K562 (cell line): ENCODE data around the gene RAB25. TPM values are rescaled to one million over a fixed set of nuclear protein-coding genes. Genes with fewer than 3 reads are reported as not detected.

Experiments used
- BDP1 ChIP-seq: IDR thresholded peaks from 3 replicates; pipeline ENCODE4 v1.6.1; 2011; ENCODE audit not compliant: insufficient read length, insufficient read depth
- CREBBP ChIP-seq: IDR thresholded peaks from one replicate; pipeline ENCODE4 v1.6.1; 2012; ENCODE audit warnings: low read depth, mild to moderate bottlenecking, control low read depth, inconsistent platforms, low read length
- EP400 ChIP-seq: fragments of 450-650 bp; IDR thresholded peaks from 2 replicates; pipeline ENCODE4 v1.6.1; 2017; ENCODE audit warnings: antibody characterized with exemption, mild to moderate bottlenecking, moderate library complexity
- FOXP1 ChIP-seq: sonication (generic); formaldehyde crosslinking; IDR thresholded peaks from 2 replicates; pipeline ENCODE4 v1.8.0; 2022; ENCODE audit warnings: mild to moderate bottlenecking, missing genetic modification reagents
- FUS ChIP-seq: fragments of 200-400 bp; formaldehyde crosslinking; optimal IDR thresholded peaks from 2 replicates; pipeline ENCODE3; 2017; ENCODE audit warnings: low read depth, low read length
- NFE2 ChIP-seq: IDR thresholded peaks from 2 replicates; pipeline ENCODE4 v1.6.1; 2014; ENCODE audit warnings: antibody characterized with exemption, low read depth
- NR2F6 ChIP-seq: fragments of 450-650 bp; formaldehyde crosslinking; IDR thresholded peaks from 2 replicates; pipeline ENCODE4 v1.4.0; 2020; ENCODE audit warnings: mild to moderate bottlenecking
- PHB2 ChIP-seq: fragments of 450-650 bp; IDR thresholded peaks from 2 replicates; pipeline ENCODE4 v1.6.1; 2017; ENCODE audit warnings: low read depth
- PTBP1 ChIP-seq: fragments of 200-400 bp; formaldehyde crosslinking; IDR thresholded peaks from 2 replicates; pipeline ENCODE4 v1.6.1; 2017; ENCODE audit warnings: low read depth, low read length
- RBM17 ChIP-seq: fragments of 200-400 bp; formaldehyde crosslinking; IDR thresholded peaks from 2 replicates; pipeline ENCODE4 v1.6.1; 2017; ENCODE audit warnings: low read depth, mild to moderate bottlenecking, low read length, borderline replicate concordance
- RFX5 ChIP-seq: IDR thresholded peaks from 2 replicates; pipeline ENCODE4 v1.6.1; 2011; ENCODE audit warnings: low read depth, mild to moderate bottlenecking, improper control_type of control experiment, low read length
- RHOXF2B ChIP-seq: fragments of 250-450 bp; sonication (Bioruptor Pico); conservative IDR thresholded peaks from 2 replicates; pipeline ENCODE4 v1.5.1; 2021
- SIX5 ChIP-seq, 2 experiments: IDR thresholded peaks; 2 replicates each; pipeline ENCODE4 v1.6.1; 2011; ENCODE audit warnings: low read length in 2 of 2, borderline replicate concordance in 1 of 2, low read depth in 1 of 2, mild to moderate bottlenecking in 1 of 2, moderate library complexity in 1 of 2; ENCODE audit not compliant: insufficient read depth in 1 of 2
- SOX6 ChIP-seq: fragments of 450-650 bp; IDR thresholded peaks from 2 replicates; pipeline ENCODE4 v1.6.1; 2014; ENCODE audit warnings: mild to moderate bottlenecking
- SREBF1 ChIP-seq: fragments of 150-350 bp; IDR thresholded peaks from 2 replicates; pipeline ENCODE4 v1.6.1; 2014; ENCODE audit warnings: antibody characterized with exemption, low read depth, low read length, borderline replicate concordance
- ZNF134 ChIP-seq: fragments of 250-450 bp; sonication (Bioruptor Pico); conservative IDR thresholded peaks from 2 replicates; pipeline ENCODE4 v1.4.0; 2020
- ZNF23 ChIP-seq: fragments of 250-450 bp; sonication (Bioruptor Pico); IDR thresholded peaks from 2 replicates; pipeline ENCODE4 v1.4.0; 2020; ENCODE audit warnings: mild to moderate bottlenecking
- ZNF436 ChIP-seq: fragments of 250-450, 450-650 bp; sonication (Bioruptor Pico); formaldehyde crosslinking; IDR thresholded peaks from 2 replicates; pipeline ENCODE4 v1.7.0; 2020; ENCODE audit warnings: mild to moderate bottlenecking
- ZNF551 ChIP-seq: fragments of 250-450 bp; sonication (Bioruptor Pico); IDR thresholded peaks from 2 replicates; pipeline ENCODE4 v1.5.0; 2021; ENCODE audit warnings: mild to moderate bottlenecking, moderate library complexity
- ZNF764 ChIP-seq: fragments of 250-450 bp; sonication (Bioruptor Pico); IDR thresholded peaks from 2 replicates; pipeline ENCODE4 v1.4.0; 2020; ENCODE audit warnings: low read depth, mild to moderate bottlenecking, moderate library complexity
- polyA plus RNA-seq, 8 experiments: library from polyadenylated mRNA; depleted of rRNA in 4 of 8; stranded (reverse) in 5 of 8; unstranded in 3 of 8; fragments of >200 nt; fragmentation: Nextera tagmentation in 2 of 8; fragmentation: Illumina TruSeq in 1 of 8; extraction: Ambion mirVana in 2 of 8; extraction: Trizol in 1 of 8; gene quantifications; 2 replicates each; pipeline versions ENCODE4 v1.2.1 to v1.2.3, GENCODE V29; 2011 to 2014; ENCODE audit warnings: inconsistent platforms in 1 of 8, missing spikeins in 1 of 8
- total RNA-seq, 7 experiments: library from RNA; depleted of rRNA in 6 of 7; stranded (reverse); fragments of >200 nt in 6 of 7; fragmentation: Illumina TruSeq in 2 of 7; extraction: Trizol in 2 of 7; gene quantifications; 2 replicates each; pipeline versions ENCODE4 v1.2.1 to v1.2.3, GENCODE V29; 2011 to 2021; ENCODE audit warnings: low replicate concordance in 1 of 7
- TF ChIP-seq, protein P1 (sequence below), 3 experiments: fragments of 200-800 bp in 1 of 3; fragments of 250-450 bp in 1 of 3; fragments of 450-650 bp in 1 of 3; sonication (Bioruptor Pico) in 1 of 3; sonication (Bioruptor generic) in 1 of 3; formaldehyde crosslinking in 1 of 3; IDR thresholded peaks; 2 replicates each; pipeline versions ENCODE4 v1.6.1 to v1.8.0; 2016 to 2022; ENCODE audit warnings: mild to moderate bottlenecking in 2 of 3, missing genetic modification characterization in 2 of 3, missing compliant biosample characterization in 1 of 3, moderate library complexity in 1 of 3
- TF ChIP-seq, protein P2 (sequence below): sonication (generic); formaldehyde crosslinking; IDR thresholded peaks from 2 replicates; pipeline ENCODE4 v1.8.0; 2022; ENCODE audit warnings: missing genetic modification reagents, mild to moderate bottlenecking, borderline replicate concordance
- TF ChIP-seq, protein P3 (sequence below): fragments of 250-450 bp; sonication (Bioruptor Pico); IDR thresholded peaks from 2 replicates; pipeline ENCODE4 v1.6.1; 2021; ENCODE audit warnings: mild to moderate bottlenecking
- TF ChIP-seq, protein P4 (sequence below): fragments of 450-650 bp; conservative IDR thresholded peaks from 2 replicates; pipeline ENCODE4 v1.6.1; 2016; ENCODE audit warnings: missing genetic modification characterization, low read depth, mild to moderate bottlenecking, missing compliant biosample characterization, moderate library complexity

Gene RAB25
- total and polyA plus RNA-seq, 9 of the 15 experiments (the other 6 are each of a cell fraction or from before 2014, with no cell fraction given), result 0.10 to 0.27 (median 0.13) TPM; not detected in 6

DNA sequence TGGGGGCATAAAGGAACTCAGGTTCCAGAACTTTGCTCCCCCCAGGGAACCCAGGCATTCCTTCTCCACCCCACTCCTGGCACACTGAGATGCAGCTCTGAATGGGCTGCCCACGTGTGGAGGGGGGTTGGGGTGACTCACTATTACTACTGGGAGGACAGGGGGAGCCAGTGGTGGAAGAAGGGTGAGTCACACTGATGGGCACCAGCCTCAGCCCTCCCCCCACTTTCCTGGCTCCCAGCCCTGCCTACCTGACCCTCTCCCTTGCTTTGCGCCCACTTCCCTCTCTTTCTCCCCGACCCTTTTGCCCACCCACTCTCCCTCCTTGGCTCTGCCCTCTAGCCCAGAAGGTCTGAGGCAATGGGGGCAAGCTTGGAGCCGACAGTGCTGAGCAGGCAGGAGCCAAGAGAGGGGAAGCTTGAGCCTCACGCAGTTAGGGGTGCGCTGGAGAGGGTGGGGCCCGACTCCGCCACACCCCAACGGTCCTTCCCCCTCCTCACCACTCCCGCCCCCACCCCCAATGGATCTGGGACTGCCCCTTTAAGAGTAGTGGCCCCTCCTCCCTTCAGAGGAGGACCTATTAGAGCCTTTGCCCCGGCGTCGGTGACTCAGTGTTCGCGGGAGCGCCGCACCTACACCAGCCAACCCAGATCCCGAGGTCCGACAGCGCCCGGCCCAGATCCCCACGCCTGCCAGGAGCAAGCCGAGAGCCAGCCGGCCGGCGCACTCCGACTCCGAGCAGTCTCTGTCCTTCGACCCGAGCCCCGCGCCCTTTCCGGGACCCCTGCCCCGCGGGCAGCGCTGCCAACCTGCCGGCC lies 53.4 kb downstream of the RAB25 start, which contains the start of gene LMNA (continued):
- TF ChIP-seq, protein P1, sequence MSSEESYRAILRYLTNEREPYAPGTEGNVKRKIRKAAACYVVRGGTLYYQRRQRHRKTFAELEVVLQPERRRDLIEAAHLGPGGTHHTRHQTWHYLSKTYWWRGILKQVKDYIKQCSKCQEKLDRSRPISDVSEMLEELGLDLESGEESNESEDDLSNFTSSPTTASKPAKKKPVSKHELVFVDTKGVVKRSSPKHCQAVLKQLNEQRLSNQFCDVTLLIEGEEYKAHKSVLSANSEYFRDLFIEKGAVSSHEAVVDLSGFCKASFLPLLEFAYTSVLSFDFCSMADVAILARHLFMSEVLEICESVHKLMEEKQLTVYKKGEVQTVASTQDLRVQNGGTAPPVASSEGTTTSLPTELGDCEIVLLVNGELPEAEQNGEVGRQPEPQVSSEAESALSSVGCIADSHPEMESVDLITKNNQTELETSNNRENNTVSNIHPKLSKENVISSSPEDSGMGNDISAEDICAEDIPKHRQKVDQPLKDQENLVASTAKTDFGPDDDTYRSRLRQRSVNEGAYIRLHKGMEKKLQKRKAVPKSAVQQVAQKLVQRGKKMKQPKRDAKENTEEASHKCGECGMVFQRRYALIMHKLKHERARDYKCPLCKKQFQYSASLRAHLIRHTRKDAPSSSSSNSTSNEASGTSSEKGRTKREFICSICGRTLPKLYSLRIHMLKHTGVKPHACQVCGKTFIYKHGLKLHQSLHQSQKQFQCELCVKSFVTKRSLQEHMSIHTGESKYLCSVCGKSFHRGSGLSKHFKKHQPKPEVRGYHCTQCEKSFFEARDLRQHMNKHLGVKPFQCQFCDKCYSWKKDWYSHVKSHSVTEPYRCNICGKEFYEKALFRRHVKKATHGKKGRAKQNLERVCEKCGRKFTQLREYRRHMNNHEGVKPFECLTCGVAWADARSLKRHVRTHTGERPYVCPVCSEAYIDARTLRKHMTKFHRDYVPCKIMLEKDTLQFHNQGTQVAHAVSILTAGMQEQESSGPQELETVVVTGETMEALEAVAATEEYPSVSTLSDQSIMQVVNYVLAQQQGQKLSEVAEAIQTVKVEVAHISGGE (CRISPR knock-in tag; IDR thresholded peaks at IDR 0.05), result 0 out of 6 replicates have a peak, but pooled peaks of 1 of the 3 experiments have one; percentile 21
- no peak for TF ChIP-seq FUS
- no peak for TF ChIP-seq PHB2
- peak; percentile 43 for TF ChIP-seq NFE2
- peak; percentile 74; the same call in 1 of the 2 replicates for TF ChIP-seq FOXP1
- no peak for TF ChIP-seq BDP1
- TF ChIP-seq, protein P2, sequence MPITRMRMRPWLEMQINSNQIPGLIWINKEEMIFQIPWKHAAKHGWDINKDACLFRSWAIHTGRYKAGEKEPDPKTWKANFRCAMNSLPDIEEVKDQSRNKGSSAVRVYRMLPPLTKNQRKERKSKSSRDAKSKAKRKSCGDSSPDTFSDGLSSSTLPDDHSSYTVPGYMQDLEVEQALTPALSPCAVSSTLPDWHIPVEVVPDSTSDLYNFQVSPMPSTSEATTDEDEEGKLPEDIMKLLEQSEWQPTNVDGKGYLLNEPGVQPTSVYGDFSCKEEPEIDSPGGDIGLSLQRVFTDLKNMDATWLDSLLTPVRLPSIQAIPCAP, result no peak
- no peak for TF ChIP-seq ZNF134 (CRISPR knock-in tag)
- no peak for TF ChIP-seq SREBF1
- TF ChIP-seq ZNF23 (CRISPR knock-in tag), result no peak
- TF ChIP-seq RBM17, result no peak
- TF ChIP-seq, protein P3, sequence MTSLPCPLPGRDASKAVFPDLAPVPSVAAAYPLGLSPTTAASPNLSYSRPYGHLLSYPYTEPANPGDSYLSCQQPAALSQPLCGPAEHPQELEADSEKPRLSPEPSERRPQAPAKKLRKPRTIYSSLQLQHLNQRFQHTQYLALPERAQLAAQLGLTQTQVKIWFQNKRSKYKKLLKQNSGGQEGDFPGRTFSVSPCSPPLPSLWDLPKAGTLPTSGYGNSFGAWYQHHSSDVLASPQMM, result no peak
- no peak for TF ChIP-seq ZNF436
- TF ChIP-seq, protein P4, sequence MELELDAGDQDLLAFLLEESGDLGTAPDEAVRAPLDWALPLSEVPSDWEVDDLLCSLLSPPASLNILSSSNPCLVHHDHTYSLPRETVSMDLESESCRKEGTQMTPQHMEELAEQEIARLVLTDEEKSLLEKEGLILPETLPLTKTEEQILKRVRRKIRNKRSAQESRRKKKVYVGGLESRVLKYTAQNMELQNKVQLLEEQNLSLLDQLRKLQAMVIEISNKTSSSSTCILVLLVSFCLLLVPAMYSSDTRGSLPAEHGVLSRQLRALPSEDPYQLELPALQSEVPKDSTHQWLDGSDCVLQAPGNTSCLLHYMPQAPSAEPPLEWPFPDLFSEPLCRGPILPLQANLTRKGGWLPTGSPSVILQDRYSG (tag), result no peak
- TF ChIP-seq SOX6, result no peak
- TF ChIP-seq PTBP1, result no peak
- no peak for TF ChIP-seq ZNF551 (CRISPR knock-in tag)
- no peak for TF ChIP-seq SIX5 (IDR thresholded peaks at IDR 0.05; ENCODE audit: borderline replicate concordance in 1 of 2, insufficient read depth in 1 of 2, low read depth in 1 of 2, low read length in 2 of 2)
- no peak for TF ChIP-seq RHOXF2B (CRISPR knock-in tag)
- TF ChIP-seq ZNF764, result no peak
- TF ChIP-seq CREBBP, result no peak
- TF ChIP-seq RFX5, result no peak
- no peak for TF ChIP-seq NR2F6 (CRISPR knock-in tag)
- TF ChIP-seq EP400, result peak; percentile 66; the same call in 1 of the 2 replicates
